Measurements from ENCODE around the gene CCDC69. TPM values are rescaled to one million over a fixed set of nuclear protein-coding genes. Genes with fewer than 3 reads are reported as not detected.
"Not testable (repeated sequence)": the region's sequence is repeated elsewhere in the genome, so short reads cannot be mapped to it uniquely, and the experiment has no call there.

CCDC69 gene
- total and polyA plus RNA-seq, 3 experiments from 2014 or later: 47.9 to 134 (median 50.5) TPM

DNA sequence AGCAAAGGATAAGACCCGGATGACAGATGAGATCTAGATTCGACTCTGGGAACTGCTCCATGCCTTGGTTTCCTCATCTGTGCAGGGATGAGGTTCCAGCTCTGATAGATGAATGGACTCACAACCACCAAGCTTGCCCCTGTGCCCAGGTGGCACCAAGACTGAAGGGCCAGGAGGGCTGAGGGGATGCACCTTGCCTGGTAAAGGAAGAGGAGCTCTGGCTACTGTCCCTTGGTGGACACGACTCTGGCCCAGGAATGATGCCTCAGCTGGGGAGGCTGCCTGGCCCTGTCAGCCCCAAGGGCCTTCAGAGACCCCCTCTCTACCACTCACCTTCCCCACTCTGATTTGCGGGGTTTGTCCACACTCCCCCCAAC, 41.4 kb downstream of the CCDC69 start:
- Histone ChIP-seq H3K36me3 (ENCODE audit: insufficient read depth, low read length) (peaks cover 57% of the 10 kb centered on the region), H3K4me1 (ENCODE audit: insufficient read depth, low read length) (no peaks in the 10 kb centered on the region), H3K27ac (ENCODE audit: low read depth, low read length) (no peak overlapping the region), H3K4me3 (ENCODE audit: low read length) (no peak overlapping the region), H3K9me3 (ENCODE audit: low read length) (no peaks in the 10 kb centered on the region), H3K27me3 (ENCODE audit: insufficient read depth, low read length, poor library complexity, severe bottlenecking) (no peaks in the 10 kb centered on the region)
- Mint-ChIP-seq H3K36me3 (peaks cover 16 to 92% (median 27%) of the 10 kb centered on the region in 3 donors), H3K4me3 (no peak overlapping the region), H3K9me3 (no peaks in the 10 kb centered on the region), H3K27ac (peak overlapping the region; percentile 10 to 86 (median 77)), H3K4me1 (peaks cover 0 to 11% (median 10%) of the 10 kb centered on the region in 3 donors), H3K27me3 (no peaks in the 10 kb centered on the region)
- POLR2A ChIA-PET: no interaction called here
- no peak for DNase-seq
- CTCF ChIA-PET: interaction anchor here (0.9 kb wide), 1 partner anchor 17 kb away, joined by 3 read pairs; no protein-coding TSS in a partner anchor

DNA sequence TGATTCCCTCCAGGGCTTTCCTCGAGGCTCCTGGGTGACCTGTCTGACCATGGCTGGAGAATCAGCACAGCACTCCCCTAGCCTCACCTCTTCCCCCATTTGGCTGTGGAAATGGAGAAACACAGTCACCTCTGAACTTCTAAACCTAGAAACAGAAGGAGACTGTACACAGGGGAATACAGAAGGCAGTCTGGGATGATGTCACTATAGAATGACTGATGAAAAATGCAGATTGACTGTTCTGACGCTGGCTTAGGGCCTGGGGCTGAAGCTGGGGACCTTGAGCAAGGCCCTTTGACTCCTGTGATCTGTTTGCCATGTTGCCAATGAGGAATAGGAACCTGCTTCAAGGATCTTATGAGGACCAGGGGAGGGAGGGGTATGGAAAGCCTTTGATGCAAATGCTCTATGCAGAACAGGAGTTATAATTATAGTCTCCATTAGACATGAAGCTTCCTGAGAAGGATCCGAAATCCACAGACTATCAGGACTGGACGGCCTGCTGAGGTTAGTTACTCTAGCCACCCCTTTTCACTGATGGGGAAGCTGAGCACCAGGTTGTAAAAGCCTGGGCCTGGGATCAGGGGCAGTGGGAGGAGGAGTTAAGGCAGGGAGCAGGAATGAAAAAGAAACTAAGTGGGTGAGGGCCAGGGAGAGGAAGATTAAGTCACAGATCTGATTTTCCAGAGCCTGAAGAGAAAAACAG, 41.9 kb downstream of the CCDC69 start:
- H3K36me3 ChIP-seq (ENCODE audit: insufficient read depth, low read length): peaks cover 53% of the 10 kb centered on the region
- no peak overlapping the region for H3K4me3 ChIP-seq (ENCODE audit: low read length)
- CTCF ChIA-PET: interaction anchor here (0.9 kb wide), 1 partner anchor 17 kb away, joined by 3 read pairs; no protein-coding TSS in a partner anchor
- Mint-ChIP-seq H3K9me3 (no peaks in the 10 kb centered on the region), H3K27me3 (no peaks in the 10 kb centered on the region), H3K4me3 (no peak overlapping the region), H3K27ac (peak overlapping the region; percentile 27 to 86 (median 74)), H3K4me1 (peaks cover 0 to 10% (median 10%) of the 10 kb centered on the region in 3 donors), H3K36me3 (peaks cover 16 to 92% (median 28%) of the 10 kb centered on the region in 3 donors)
- no peaks in the 10 kb centered on the region for H3K4me1 ChIP-seq (ENCODE audit: insufficient read depth, low read length)
- POLR2A ChIA-PET: no interaction called here
- no peak overlapping the region for H3K27ac ChIP-seq (ENCODE audit: low read depth, low read length)
- no peaks in the 10 kb centered on the region for H3K9me3 ChIP-seq (ENCODE audit: low read length)
- H3K27me3 ChIP-seq (ENCODE audit: insufficient read depth, low read length, poor library complexity, severe bottlenecking): no peaks in the 10 kb centered on the region
- no peak for DNase-seq

DNA sequence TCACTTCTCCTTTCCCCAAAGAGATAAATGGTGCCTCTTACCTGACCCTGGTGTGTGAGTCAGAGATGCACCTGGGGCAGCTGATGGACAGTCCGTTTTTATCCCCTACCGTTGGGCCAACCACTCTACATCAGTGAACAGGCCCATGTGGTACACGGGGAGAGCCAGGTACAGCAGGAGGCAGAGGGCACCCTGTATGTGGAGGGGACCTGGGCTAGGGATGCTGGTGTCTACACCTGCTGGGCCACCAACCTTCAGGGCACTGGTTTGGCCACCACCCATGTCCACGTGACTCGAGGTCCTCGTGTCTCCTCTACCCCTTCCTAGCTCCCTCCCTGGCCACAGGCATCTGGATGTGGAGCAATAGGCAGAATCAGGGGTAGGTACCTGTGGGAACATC, 43.6 kb downstream of the CCDC69 start:
- no peak overlapping the region for H3K27ac ChIP-seq (ENCODE audit: low read depth, low read length)

DNA sequence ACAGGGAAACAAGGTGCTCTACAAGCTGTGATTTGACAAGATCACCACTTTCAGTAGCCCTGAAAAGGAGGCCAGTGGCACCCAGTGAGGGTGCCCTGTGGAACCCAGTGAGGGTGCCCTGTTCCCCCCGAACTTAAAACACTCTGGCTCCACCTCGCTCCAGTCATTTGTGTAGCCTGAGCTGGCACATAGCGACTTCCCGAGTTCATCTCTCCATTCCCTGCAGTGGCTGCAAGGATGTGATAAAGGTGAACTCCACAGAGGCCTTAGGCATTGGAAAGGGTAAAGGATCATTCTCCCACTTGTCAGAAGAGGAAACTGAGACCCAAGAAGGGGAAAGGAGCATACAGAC, 44.4 kb downstream of the CCDC69 start:
- Histone ChIP-seq H3K27me3 (ENCODE audit: insufficient read depth, low read length, poor library complexity, severe bottlenecking) (no peaks in the 10 kb centered on the region), H3K4me3 (ENCODE audit: low read length) (no peak overlapping the region), H3K27ac (ENCODE audit: low read depth, low read length) (no peak overlapping the region), H3K9me3 (ENCODE audit: low read length) (no peaks in the 10 kb centered on the region), H3K36me3 (ENCODE audit: insufficient read depth, low read length) (peaks cover 36% of the 10 kb centered on the region), H3K4me1 (ENCODE audit: insufficient read depth, low read length) (no peaks in the 10 kb centered on the region)
- H3K36me3 Mint-ChIP-seq: peaks cover 5 to 71% (median 17%) of the 10 kb centered on the region in 3 donors
- no peaks in the 10 kb centered on the region for H3K9me3 Mint-ChIP-seq
- H3K27ac Mint-ChIP-seq: peak overlapping the region in 5 of 8 donors; percentile 10 to 92 (median 72)
- DNase-seq: no peak
- no peak overlapping the region for H3K4me3 Mint-ChIP-seq
- no peaks in the 10 kb centered on the region for H3K27me3 Mint-ChIP-seq
- peaks cover 0 to 6% (median 4%) of the 10 kb centered on the region in 3 donors for H3K4me1 Mint-ChIP-seq
- CTCF ChIA-PET: interaction anchor here (0.7 to 1.4 kb wide), 2 partner anchors 14 to 53 kb away, joined by 3 to 5 read pairs; no protein-coding TSS in a partner anchor
- POLR2A ChIA-PET: no interaction called here

More for the DNA sequence above, 43.6 kb downstream of the CCDC69 start:
- CTCF ChIA-PET: interaction anchor here (1.4 kb wide), 1 partner anchor 15 kb away, joined by 5 read pairs; no protein-coding TSS in a partner anchor
- H3K4me3 Mint-ChIP-seq: no peak overlapping the region
- no peak for DNase-seq
- peaks cover 6 to 76% (median 18%) of the 10 kb centered on the region in 3 donors for H3K36me3 Mint-ChIP-seq
- H3K4me1 ChIP-seq (ENCODE audit: insufficient read depth, low read length): no peaks in the 10 kb centered on the region
- H3K27me3 ChIP-seq (ENCODE audit: insufficient read depth, low read length, poor library complexity, severe bottlenecking): no peaks in the 10 kb centered on the region
- H3K4me1 Mint-ChIP-seq: peaks cover 0 to 6% (median 4%) of the 10 kb centered on the region in 3 donors
- H3K9me3 ChIP-seq (ENCODE audit: low read length): no peaks in the 10 kb centered on the region
- no peak overlapping the region for H3K4me3 ChIP-seq (ENCODE audit: low read length)
- POLR2A ChIA-PET: interaction anchor here (0.6 kb wide), 1 partner anchor 12 kb away, joined by 7 read pairs; no protein-coding TSS in a partner anchor
- H3K27ac Mint-ChIP-seq: peak overlapping the region in 4 of 8 donors; percentile 29 to 91 (median 74)
- H3K27me3 Mint-ChIP-seq: no peaks in the 10 kb centered on the region
- peaks cover 40% of the 10 kb centered on the region for H3K36me3 ChIP-seq (ENCODE audit: insufficient read depth, low read length)
- H3K9me3 Mint-ChIP-seq: no peaks in the 10 kb centered on the region

DNA sequence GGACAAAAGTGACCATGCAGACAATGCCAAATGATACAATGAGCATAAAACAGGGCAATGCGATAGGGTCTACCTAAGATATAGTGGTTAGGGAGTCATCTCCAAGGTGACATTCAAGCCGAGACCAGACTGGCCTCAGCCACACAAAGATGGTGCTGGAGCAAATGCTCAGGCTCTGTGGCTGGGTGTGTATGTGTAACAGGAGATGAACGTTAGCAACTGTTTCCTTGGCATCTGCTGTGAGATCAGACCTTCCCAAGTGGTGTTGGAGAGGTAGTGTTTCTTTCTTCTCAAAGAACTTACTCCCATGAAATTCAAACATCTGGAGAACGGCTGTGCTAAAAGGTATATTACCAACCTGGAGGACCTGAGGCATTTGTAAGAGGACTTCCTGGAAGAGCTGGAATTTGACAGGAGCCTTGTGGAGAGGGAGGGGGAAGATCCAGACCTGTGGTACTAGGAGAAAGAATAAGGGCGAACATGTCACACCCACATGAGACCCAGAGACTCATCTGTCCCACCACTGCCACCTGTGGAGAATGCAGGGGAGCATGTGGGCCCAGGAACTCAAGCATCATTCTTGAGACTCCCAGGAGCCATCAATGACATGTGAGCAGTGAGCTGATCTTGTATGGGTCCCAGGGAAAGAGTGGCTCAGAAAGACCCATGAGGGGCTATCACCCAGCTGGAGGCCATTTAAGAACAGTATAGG, 45.0 kb downstream of the CCDC69 start:
- Histone ChIP-seq H3K4me1 (ENCODE audit: insufficient read depth, low read length) (no peaks in the 10 kb centered on the region), H3K4me3 (ENCODE audit: low read length) (no peak overlapping the region), H3K27ac (ENCODE audit: low read depth, low read length) (no peak overlapping the region), H3K9me3 (ENCODE audit: low read length) (no peaks in the 10 kb centered on the region), H3K27me3 (ENCODE audit: insufficient read depth, low read length, poor library complexity, severe bottlenecking) (no peaks in the 10 kb centered on the region), H3K36me3 (ENCODE audit: insufficient read depth, low read length) (peaks cover 32% of the 10 kb centered on the region)
- Mint-ChIP-seq H3K27me3 (no peaks in the 10 kb centered on the region), H3K4me3 (no peak overlapping the region), H3K27ac (peak overlapping the region in 6 of 8 donors; percentile 10 to 92 (median 56)), H3K36me3 (peaks cover 5 to 69% (median 17%) of the 10 kb centered on the region in 3 donors), H3K9me3 (no peaks in the 10 kb centered on the region), H3K4me1 (peaks cover 0 to 6% (median 6%) of the 10 kb centered on the region in 3 donors)
- POLR2A ChIA-PET: no interaction called here
- no peak for DNase-seq
- CTCF ChIA-PET: interaction anchor here (0.7 to 2.3 kb wide), 3 partner anchors 14 to 60 kb away, joined by 3 to 5 read pairs (median 5); no protein-coding TSS in a partner anchor

DNA sequence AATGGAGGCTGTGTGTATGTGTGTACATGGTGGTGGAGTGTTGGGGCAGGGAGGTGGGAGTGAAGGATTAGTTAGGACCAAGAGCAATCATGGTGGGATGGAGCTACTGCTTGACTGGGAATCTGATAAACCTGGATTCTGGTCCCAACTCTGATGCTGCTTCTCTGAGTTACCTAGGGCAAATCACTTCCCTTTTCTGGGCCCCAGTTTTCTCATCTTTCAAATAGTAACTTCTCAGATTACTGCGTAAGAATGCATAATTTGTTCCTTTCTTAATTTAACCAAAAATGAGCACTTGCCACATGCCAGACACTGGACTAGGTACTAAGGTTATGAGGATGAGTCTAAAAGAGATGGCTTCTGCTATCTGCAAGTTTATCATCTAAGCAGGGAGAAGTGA, 45.5 kb downstream of the CCDC69 start:
- Mint-ChIP-seq H3K27me3 (no peaks in the 10 kb centered on the region), H3K4me3 (no peak overlapping the region), H3K9me3 (no peaks in the 10 kb centered on the region), H3K4me1 (peaks cover 0 to 7% (median 6%) of the 10 kb centered on the region in 3 donors), H3K36me3 (peaks cover 5 to 63% (median 16%) of the 10 kb centered on the region in 3 donors), H3K27ac (peak overlapping the region in 6 of 8 donors; percentile 12 to 95 (median 48))
- Histone ChIP-seq H3K4me1 (ENCODE audit: insufficient read depth, low read length) (no peaks in the 10 kb centered on the region), H3K9me3 (ENCODE audit: low read length) (no peaks in the 10 kb centered on the region), H3K27me3 (ENCODE audit: insufficient read depth, low read length, poor library complexity, severe bottlenecking) (no peaks in the 10 kb centered on the region), H3K36me3 (ENCODE audit: insufficient read depth, low read length) (peaks cover 26% of the 10 kb centered on the region), H3K4me3 (ENCODE audit: low read length) (no peak overlapping the region), H3K27ac (ENCODE audit: low read depth, low read length) (no peak overlapping the region)
- ChIA-PET POLR2A (no interaction called here), CTCF (interaction anchor here (1.1 to 2.6 kb wide), 3 partner anchors 13 to 60 kb away, joined by 3 to 10 read pairs (median 5); no protein-coding TSS in a partner anchor)
- no peak for DNase-seq

DNA sequence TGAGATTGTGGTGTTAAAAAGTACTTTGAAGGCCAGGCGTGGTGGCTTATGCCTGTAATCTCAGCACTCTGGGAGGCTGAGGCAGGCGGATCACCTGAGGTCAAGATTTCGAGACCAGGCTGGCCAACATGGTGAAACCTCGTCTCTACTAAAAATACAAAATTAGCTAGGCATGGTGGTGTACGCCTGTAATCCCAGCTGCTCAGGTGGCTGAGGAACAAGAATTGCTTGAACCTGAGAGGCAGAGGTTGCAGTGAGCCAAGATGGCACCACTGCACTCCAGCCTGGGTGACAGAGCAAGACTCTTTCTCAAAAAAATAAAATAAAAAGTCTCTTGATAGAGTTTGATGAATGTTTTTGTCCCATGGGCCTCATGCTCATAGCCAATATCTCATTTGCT, 47.6 kb downstream of the CCDC69 start:
- H3K27me3 Mint-ChIP-seq; H3K9me3 Mint-ChIP-seq; H3K9me3 ChIP-seq (ENCODE audit: low read length); DNase-seq; H3K4me3 Mint-ChIP-seq; H3K4me1 Mint-ChIP-seq; H3K27ac ChIP-seq (ENCODE audit: low read depth, low read length); H3K4me1 ChIP-seq (ENCODE audit: insufficient read depth, low read length); H3K4me3 ChIP-seq (ENCODE audit: low read length); POLR2A ChIA-PET; H3K27me3 ChIP-seq (ENCODE audit: insufficient read depth, low read length, poor library complexity, severe bottlenecking); H3K36me3 ChIP-seq (ENCODE audit: insufficient read depth, low read length): not testable (repeated sequence)
- CTCF ChIA-PET: interaction anchor here (2.0 to 2.6 kb wide), 2 partner anchors 11 to 50 kb away, joined by 6 to 10 read pairs; no protein-coding TSS in a partner anchor
- Mint-ChIP-seq H3K27ac (peak overlapping the region in 2 of 8 donors; percentile 4 to 36), H3K36me3 (peaks cover 0 to 42% (median 8%) of the 10 kb centered on the region in 3 donors)

All from CD8-positive, alpha-beta memory T cell (primary cell).